ENCODE data around the gene NCAN. TPM values are rescaled to one million over a fixed set of nuclear protein-coding genes. Genes with fewer than 3 reads are reported as not detected.

Gene NCAN
- total and polyA plus RNA-seq, 4 donors, result 0.06 TPM; not detected in 3

DNA sequence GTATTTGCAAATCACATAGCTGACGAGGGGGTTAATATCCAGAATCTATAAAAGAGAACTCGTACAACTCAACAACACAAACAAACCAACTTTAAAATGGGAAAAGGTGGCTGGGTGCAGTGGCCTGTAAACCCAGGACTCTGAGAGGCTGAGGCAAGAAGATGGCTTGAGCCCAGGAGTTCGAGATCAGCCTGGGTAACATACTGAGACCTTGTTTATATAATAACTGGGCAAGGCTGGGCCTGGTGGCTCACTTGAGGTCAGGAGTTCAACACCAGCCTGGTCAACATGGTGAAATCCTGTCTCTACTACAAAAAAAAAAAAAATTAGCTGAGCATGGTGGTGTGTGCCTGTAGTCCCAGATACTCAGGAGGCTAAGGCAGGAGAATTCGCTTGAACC, 83.2 kb downstream of the NCAN start (continued):
- TF ChIP-seq RXRA (IDR thresholded peaks at IDR 0.05), result peak; percentile 74 to 75

DNA sequence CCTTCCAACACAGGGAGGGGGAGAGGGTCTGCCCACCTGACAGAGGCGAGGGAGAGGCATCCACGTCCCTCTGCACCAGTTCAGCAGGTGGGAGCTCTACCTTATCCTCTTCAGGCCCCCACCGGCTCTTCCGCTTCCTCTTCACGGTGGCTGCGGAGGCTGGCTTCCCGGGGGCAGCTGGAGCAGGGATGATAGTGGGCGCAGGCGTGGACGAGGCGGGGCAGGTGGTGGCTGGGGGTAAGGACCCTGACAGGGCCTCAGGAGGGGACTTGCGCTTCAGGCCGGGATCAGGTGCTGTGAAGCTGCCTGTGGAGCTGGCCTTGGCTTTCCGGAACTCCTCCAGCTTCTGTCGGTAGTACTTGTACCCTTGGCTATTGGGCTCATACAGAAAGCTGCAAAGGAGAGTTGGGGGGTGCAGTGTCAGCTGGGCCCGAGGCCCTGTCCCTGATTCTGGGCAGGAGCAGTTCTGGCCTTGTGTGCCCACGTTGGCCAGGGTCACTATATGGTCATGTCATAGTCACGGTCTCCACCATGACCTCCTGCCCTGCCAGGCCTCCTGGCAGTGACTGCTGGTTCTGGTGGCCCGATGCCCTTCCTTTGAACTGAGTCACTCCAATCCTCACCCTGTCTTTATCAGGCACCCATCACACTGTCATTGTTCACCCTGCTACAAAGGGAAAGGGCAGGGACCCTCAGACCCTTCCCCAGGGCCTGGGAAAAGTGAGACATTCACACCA, 85.4 kb downstream of the NCAN start:
- Histone ChIP-seq H3K4me1 (ENCODE audit: control insufficient read depth in 4 of 4, insufficient read depth in 4 of 4, low read length in 3 of 4) (peaks cover 8 to 19% (median 15%) of the 10 kb centered on the region in 4 donors), H3K36me3 (ENCODE audit: control insufficient read depth in 4 of 4, insufficient read depth in 3 of 4, low read depth in 1 of 4, low read length in 3 of 4) (peaks cover 7 to 27% (median 9%) of the 10 kb centered on the region in 4 donors), H3K27ac (ENCODE audit: low read depth in 1 of 2, low read length in 2 of 2) (peak overlapping the region; percentile 32 to 86), H3K4me3 (ENCODE audit: low read depth in 1 of 3, low read length in 3 of 3) (no peak overlapping the region), H3K27me3 (ENCODE audit: control insufficient read depth in 4 of 4, insufficient read depth in 4 of 4, low read length in 3 of 4) (no peaks in the 10 kb centered on the region), H3K9ac (ENCODE audit: low read depth in 1 of 2, low read length in 2 of 2) (peak overlapping the region in 1 of 2 donors; percentile 1), H3K9me3 (ENCODE audit: control insufficient read depth in 4 of 4, low read length in 3 of 4) (no peaks in the 10 kb centered on the region)
- DNase-seq (ENCODE audit: low spot score), result no peak
- TF ChIP-seq HNF4A (conservative IDR thresholded peaks at IDR 0.05), result peak; percentile 5 to 58
- TF ChIP-seq TAF1 (conservative IDR thresholded peaks at IDR 0.05), result no peak
- peak; percentile 38 to 72 for TF ChIP-seq RXRA (IDR thresholded peaks at IDR 0.05)
- TF ChIP-seq, protein P1, sequence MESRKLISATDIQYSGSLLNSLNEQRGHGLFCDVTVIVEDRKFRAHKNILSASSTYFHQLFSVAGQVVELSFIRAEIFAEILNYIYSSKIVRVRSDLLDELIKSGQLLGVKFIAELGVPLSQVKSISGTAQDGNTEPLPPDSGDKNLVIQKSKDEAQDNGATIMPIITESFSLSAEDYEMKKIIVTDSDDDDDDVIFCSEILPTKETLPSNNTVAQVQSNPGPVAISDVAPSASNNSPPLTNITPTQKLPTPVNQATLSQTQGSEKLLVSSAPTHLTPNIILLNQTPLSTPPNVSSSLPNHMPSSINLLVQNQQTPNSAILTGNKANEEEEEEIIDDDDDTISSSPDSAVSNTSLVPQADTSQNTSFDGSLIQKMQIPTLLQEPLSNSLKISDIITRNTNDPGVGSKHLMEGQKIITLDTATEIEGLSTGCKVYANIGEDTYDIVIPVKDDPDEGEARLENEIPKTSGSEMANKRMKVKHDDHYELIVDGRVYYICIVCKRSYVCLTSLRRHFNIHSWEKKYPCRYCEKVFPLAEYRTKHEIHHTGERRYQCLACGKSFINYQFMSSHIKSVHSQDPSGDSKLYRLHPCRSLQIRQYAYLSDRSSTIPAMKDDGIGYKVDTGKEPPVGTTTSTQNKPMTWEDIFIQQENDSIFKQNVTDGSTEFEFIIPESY (IDR thresholded peaks at IDR 0.05), result no peak
- TF ChIP-seq SP1 (IDR thresholded peaks at IDR 0.05), result no peak
- TF ChIP-seq FOXA1 (IDR thresholded peaks at IDR 0.05), result no peak
- TF ChIP-seq, protein P2, sequence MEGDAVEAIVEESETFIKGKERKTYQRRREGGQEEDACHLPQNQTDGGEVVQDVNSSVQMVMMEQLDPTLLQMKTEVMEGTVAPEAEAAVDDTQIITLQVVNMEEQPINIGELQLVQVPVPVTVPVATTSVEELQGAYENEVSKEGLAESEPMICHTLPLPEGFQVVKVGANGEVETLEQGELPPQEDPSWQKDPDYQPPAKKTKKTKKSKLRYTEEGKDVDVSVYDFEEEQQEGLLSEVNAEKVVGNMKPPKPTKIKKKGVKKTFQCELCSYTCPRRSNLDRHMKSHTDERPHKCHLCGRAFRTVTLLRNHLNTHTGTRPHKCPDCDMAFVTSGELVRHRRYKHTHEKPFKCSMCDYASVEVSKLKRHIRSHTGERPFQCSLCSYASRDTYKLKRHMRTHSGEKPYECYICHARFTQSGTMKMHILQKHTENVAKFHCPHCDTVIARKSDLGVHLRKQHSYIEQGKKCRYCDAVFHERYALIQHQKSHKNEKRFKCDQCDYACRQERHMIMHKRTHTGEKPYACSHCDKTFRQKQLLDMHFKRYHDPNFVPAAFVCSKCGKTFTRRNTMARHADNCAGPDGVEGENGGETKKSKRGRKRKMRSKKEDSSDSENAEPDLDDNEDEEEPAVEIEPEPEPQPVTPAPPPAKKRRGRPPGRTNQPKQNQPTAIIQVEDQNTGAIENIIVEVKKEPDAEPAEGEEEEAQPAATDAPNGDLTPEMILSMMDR (IDR thresholded peaks at IDR 0.05; ENCODE audit: low read depth, low read length, missing input control), result no peak
- TF ChIP-seq EGR1 (IDR thresholded peaks at IDR 0.05; ENCODE audit: low read depth in 2 of 2), result no peak
- TF ChIP-seq YY1 (IDR thresholded peaks at IDR 0.05), result no peak
- TF ChIP-seq JUND (IDR thresholded peaks at IDR 0.05), result no peak
- no peak for TF ChIP-seq FOXA2 (IDR thresholded peaks at IDR 0.05)
- whole genome bisulfite sequencing, result 80% methylated on average over 19 of the region's 19 CpGs

DNA sequence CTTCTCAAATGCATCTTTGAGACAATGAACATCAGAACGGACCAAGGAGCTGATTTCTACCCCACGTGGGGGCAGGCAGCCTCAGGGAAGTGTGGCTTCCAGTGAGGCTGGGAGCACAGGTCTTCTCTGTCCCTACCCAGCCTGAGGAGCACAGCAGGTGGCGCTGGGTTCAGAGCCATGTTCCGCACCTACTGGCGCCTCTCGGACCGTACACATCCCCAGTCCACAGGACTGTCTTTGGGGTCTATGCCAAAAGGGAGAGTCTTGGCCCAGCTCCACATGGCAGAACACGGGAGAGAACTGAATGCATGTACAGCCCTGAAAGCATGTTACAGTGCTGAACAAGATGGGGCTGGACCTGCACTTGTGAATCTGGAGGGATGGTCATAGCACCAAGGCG, 86.0 kb downstream of the NCAN start:
- H3K4me1 ChIP-seq (ENCODE audit: control insufficient read depth in 4 of 4, insufficient read depth in 4 of 4, low read length in 3 of 4), result peaks cover 8 to 19% (median 15%) of the 10 kb centered on the region in 4 donors
- DNase-seq (ENCODE audit: low spot score), result no peak
- H3K9me3 ChIP-seq (ENCODE audit: control insufficient read depth in 4 of 4, low read length in 3 of 4), result no peaks in the 10 kb centered on the region
- H3K27ac ChIP-seq (ENCODE audit: low read depth in 1 of 2, low read length in 2 of 2), result peak overlapping the region in 1 of 2 donors; percentile 86
- no peak overlapping the region for H3K4me3 ChIP-seq (ENCODE audit: low read depth in 1 of 3, low read length in 3 of 3)
- H3K36me3 ChIP-seq (ENCODE audit: control insufficient read depth in 4 of 4, insufficient read depth in 3 of 4, low read depth in 1 of 4, low read length in 3 of 4), result peaks cover 9 to 27% (median 11%) of the 10 kb centered on the region in 4 donors
- no peak overlapping the region for H3K9ac ChIP-seq (ENCODE audit: low read depth in 1 of 2, low read length in 2 of 2)
- WGBS, result 59% methylated on average over 9 of the region's 9 CpGs
- no peaks in the 10 kb centered on the region for H3K27me3 ChIP-seq (ENCODE audit: control insufficient read depth in 4 of 4, insufficient read depth in 4 of 4, low read length in 3 of 4)
- TF ChIP-seq TAF1 (conservative IDR thresholded peaks at IDR 0.05), result no peak
- no peak for TF ChIP-seq NR2F2 (IDR thresholded peaks at IDR 0.05)
- TF ChIP-seq, protein P2 (IDR thresholded peaks at IDR 0.05; ENCODE audit: low read depth, low read length, missing input control), result no peak
- no peak for TF ChIP-seq RAD21 (IDR thresholded peaks at IDR 0.05)
- TF ChIP-seq EGR1 (IDR thresholded peaks at IDR 0.05; ENCODE audit: low read depth in 2 of 2), result no peak
- no peak for TF ChIP-seq RXRA (IDR thresholded peaks at IDR 0.05)
- TF ChIP-seq, protein P3, sequence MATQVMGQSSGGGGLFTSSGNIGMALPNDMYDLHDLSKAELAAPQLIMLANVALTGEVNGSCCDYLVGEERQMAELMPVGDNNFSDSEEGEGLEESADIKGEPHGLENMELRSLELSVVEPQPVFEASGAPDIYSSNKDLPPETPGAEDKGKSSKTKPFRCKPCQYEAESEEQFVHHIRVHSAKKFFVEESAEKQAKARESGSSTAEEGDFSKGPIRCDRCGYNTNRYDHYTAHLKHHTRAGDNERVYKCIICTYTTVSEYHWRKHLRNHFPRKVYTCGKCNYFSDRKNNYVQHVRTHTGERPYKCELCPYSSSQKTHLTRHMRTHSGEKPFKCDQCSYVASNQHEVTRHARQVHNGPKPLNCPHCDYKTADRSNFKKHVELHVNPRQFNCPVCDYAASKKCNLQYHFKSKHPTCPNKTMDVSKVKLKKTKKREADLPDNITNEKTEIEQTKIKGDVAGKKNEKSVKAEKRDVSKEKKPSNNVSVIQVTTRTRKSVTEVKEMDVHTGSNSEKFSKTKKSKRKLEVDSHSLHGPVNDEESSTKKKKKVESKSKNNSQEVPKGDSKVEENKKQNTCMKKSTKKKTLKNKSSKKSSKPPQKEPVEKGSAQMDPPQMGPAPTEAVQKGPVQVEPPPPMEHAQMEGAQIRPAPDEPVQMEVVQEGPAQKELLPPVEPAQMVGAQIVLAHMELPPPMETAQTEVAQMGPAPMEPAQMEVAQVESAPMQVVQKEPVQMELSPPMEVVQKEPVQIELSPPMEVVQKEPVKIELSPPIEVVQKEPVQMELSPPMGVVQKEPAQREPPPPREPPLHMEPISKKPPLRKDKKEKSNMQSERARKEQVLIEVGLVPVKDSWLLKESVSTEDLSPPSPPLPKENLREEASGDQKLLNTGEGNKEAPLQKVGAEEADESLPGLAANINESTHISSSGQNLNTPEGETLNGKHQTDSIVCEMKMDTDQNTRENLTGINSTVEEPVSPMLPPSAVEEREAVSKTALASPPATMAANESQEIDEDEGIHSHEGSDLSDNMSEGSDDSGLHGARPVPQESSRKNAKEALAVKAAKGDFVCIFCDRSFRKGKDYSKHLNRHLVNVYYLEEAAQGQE (IDR thresholded peaks at IDR 0.05), result no peak
- TF ChIP-seq, protein P4, sequence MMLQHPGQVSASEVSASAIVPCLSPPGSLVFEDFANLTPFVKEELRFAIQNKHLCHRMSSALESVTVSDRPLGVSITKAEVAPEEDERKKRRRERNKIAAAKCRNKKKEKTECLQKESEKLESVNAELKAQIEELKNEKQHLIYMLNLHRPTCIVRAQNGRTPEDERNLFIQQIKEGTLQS (IDR thresholded peaks at IDR 0.05), result no peak
- TF ChIP-seq HNF4A (conservative IDR thresholded peaks at IDR 0.05), result no peak
- no peak for TF ChIP-seq GABPA (IDR thresholded peaks at IDR 0.05 in 1 of 2, conservative IDR thresholded peaks at IDR 0.05 in 1 of 2)
- TF ChIP-seq, protein P5, sequence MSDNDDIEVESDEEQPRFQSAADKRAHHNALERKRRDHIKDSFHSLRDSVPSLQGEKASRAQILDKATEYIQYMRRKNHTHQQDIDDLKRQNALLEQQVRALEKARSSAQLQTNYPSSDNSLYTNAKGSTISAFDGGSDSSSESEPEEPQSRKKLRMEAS (IDR thresholded peaks at IDR 0.05), result no peak

Data from liver (tissue), 9 donors.